Ascending aorta (tissue), 2 donors: ENCODE results near the gene MFAP4. TPM values are rescaled to one million over a fixed set of nuclear protein-coding genes. Genes with fewer than 3 reads are reported as not detected.

Source experiments
- DNase-seq, 2 donors: peaks; one replicate each; pipeline ENCODE4 v3.0.0-alpha.2; 2019; ENCODE audit warnings: low spot score in 2 of 2
- H3K27ac ChIP-seq, 2 donors: fragments of 200-600 bp; sonication (generic); one replicate each; pipeline ENCODE4 v1.5.1; 2016 to 2017; ENCODE audit warnings: mild to moderate bottlenecking in 1 of 2
- H3K27me3 ChIP-seq: fragments of 200-600 bp; sonication (generic); one replicate; pipeline ENCODE4 v1.5.1; 2017
- H3K36me3 ChIP-seq, 2 donors: fragments of 200-600 bp; sonication (generic); one replicate each; pipeline ENCODE4 v1.5.1; 2016
- H3K4me1 ChIP-seq, 2 donors: fragments of 200-600 bp; sonication (generic); one replicate each; pipeline ENCODE4 v1.5.1; 2016 to 2017; ENCODE audit warnings: mild to moderate bottlenecking in 1 of 2
- H3K4me3 ChIP-seq, 2 donors: fragments of 200-600 bp; sonication (generic); one replicate each; pipeline ENCODE4 v1.5.1; 2016 to 2017; ENCODE audit warnings: mild to moderate bottlenecking in 1 of 2
- H3K9me3 ChIP-seq, 2 donors: fragments of 200-600 bp; sonication (generic); one replicate each; pipeline ENCODE4 v1.5.1; 2016
- intact Hi-C: fragments of 100-400 bp; cut with DNase I; formaldehyde crosslinking; loops from one replicate; pipeline ENCODE4 v1.15.1; 2023
- total RNA-seq: library from RNA; depleted of rRNA; stranded (reverse); fragments of >200 nt; gene quantifications from one replicate; pipeline ENCODE4 v1.1.0, GENCODE V29; 2016
- TF ChIP-seq, protein P1 (sequence below), 3 experiments: fragments of 200-600 bp in 2 of 3; fragments of 450-650 bp in 1 of 3; sonication (generic) in 2 of 3; IDR thresholded peaks; one replicate each; pipeline ENCODE4 v1.5.1; 2016 to 2019; ENCODE audit warnings: antibody characterized with exemption in 3 of 3, mild to moderate bottlenecking in 1 of 3, moderate library complexity in 1 of 3

The MFAP4 gene
- total RNA-seq, 1 donor from 2014 or later = 280 TPM

DNA sequence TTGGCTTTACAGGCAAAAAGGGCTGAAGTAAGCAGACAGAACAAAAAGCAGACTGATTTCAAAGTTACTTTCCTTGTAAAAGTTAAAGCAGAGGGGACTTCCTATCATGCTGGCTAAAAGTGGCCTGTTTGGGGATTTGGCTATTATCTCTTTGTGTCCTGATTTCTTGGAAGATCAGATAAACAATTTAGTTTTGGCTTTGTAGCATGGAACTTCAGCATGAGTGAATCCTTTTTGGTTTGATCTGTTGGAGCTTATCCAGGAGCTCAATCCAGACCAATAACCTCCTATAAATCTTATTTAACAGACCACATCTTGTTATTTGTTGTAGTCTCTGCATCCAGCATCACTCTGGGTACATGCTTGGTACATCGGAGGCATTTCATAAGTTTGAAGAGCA is 15.2 kb upstream of the MFAP4 start:
- TF ChIP-seq, protein P1, sequence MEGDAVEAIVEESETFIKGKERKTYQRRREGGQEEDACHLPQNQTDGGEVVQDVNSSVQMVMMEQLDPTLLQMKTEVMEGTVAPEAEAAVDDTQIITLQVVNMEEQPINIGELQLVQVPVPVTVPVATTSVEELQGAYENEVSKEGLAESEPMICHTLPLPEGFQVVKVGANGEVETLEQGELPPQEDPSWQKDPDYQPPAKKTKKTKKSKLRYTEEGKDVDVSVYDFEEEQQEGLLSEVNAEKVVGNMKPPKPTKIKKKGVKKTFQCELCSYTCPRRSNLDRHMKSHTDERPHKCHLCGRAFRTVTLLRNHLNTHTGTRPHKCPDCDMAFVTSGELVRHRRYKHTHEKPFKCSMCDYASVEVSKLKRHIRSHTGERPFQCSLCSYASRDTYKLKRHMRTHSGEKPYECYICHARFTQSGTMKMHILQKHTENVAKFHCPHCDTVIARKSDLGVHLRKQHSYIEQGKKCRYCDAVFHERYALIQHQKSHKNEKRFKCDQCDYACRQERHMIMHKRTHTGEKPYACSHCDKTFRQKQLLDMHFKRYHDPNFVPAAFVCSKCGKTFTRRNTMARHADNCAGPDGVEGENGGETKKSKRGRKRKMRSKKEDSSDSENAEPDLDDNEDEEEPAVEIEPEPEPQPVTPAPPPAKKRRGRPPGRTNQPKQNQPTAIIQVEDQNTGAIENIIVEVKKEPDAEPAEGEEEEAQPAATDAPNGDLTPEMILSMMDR (IDR thresholded peaks at IDR 0.05) = no peak
- Histone ChIP-seq H3K4me1 (peaks cover 8 to 19% of the 10 kb centered on the region in 2 donors), H3K9me3 (no peaks in the 10 kb centered on the region), H3K4me3 (no peak overlapping the region), H3K27ac (no peak overlapping the region), H3K36me3 (no peaks in the 10 kb centered on the region), H3K27me3 (no peaks in the 10 kb centered on the region)
- DNase-seq = no peak
- intact Hi-C loops = no loop called here

DNA sequence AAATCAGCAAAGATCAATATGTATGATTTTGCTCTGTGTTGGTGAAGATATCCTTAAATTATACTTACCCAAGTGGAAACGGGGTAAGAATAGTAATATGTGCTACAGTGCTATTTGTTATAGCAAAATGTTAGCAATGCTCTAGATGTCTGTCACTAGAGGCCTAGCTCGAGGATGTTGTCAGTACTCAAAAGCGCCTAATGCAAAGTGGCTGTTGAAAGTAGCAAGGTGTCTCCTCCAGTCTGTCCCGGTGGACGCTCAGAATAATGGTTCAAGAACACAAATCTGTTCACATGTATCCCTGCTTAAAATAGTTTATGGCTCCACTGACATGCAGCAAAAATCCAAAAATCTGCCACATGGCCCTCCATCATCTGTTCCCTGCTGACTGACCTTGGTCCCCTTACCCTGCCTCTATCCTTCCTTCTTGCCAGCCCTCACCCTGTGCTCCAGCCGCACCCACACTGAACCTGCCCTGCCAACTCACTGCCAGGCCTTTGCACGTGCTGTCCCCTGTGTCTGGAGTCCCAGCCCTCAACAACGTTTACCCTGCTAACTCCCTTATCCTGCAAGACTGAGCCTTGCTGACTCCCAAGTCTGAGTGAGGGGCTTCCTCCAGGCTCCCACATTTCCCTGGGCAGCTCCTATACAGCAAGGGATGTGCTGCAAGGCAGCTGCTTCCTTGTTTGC is 14.5 kb upstream of the MFAP4 start:
- no peak overlapping the region for H3K27ac ChIP-seq
- no peaks in the 10 kb centered on the region for H3K9me3 ChIP-seq
- H3K36me3 ChIP-seq = no peaks in the 10 kb centered on the region
- no peak for DNase-seq
- no peaks in the 10 kb centered on the region for H3K27me3 ChIP-seq
- peaks cover 8 to 23% of the 10 kb centered on the region in 2 donors for H3K4me1 ChIP-seq
- TF ChIP-seq, protein P1 (IDR thresholded peaks at IDR 0.05) = no peak
- H3K4me3 ChIP-seq = no peak overlapping the region
- intact Hi-C loops = no loop called here

DNA sequence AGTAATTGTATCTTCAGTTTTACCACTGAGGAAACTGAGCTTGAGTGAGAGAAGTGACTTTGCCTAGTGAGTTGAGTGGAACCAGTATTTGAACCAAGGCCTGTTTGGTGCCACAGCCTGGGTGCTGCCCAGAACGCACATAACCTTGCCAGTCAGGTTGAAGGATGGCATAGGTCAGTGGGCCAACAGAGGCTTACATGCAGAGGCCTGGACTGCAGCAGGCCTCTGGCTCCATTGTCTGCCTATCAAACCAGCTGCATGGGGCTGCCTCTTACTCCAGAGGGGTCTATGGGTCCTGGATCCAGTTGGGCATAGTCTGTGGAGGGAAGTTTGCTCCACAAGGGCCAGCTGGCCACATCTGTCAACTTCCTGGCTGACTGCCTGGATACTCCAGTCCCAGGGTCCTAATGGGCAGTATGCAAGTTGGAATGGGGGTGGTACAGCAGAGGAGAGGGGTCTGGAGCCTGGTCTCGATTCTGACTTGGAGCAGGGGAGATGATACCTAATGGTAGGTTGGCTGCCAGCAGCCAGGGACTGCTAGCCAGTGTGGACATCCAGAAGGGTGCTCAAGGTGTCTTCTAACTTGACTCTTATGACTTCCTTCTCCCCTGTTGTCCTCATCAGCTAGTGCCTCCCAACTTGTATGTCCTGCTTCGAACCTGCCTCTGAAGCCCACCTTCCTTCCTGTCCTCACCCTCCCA is 12.9 kb upstream of the MFAP4 start:
- Histone ChIP-seq H3K4me3 (no peak overlapping the region), H3K27me3 (no peaks in the 10 kb centered on the region), H3K9me3 (no peaks in the 10 kb centered on the region), H3K27ac (no peak overlapping the region), H3K36me3 (no peaks in the 10 kb centered on the region), H3K4me1 (peaks cover 8 to 23% of the 10 kb centered on the region in 2 donors)
- no peak for DNase-seq
- intact Hi-C loops = no loop called here
- TF ChIP-seq, protein P1 (IDR thresholded peaks at IDR 0.05) = no peak

DNA sequence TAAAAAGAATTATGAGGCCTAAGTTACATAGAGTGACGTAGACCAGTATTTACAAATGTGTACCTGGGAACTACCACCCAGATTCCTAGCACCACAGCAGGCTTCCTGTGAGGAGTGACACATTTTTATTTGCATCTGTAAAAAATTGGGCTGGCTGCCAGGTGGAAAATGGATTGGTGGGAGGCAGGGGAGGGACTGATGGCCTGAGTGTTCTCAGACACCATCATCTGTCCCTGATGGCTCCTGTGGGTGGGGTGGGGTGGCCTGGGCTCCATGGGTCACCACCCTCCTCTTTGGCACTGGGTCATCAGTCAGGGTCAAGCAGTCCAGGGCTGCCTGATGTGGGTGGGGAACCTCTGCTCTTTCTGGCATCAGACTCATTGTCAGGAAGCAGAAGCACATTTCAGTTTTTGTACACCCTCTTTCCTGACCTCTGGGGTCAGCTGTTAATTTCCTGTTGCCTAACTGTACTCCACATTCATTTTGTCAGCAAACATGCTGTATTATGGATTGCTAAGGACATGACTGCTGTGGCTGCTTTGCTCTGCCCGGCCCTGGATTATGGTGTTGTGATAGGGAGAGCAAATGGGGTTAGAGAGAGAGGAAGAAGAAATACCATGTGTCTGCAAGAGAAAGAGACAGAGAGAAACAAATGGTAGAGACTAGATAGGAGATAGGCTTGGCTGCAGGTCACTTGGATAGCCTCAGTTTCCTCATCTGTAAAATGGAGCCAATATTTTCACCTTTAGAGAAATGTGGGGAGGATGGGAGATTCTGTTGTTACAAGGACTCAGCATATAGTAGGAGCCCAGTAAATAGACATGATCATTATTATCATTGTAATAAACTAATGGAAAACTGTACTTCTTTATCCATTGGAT is 11.6 kb upstream of the MFAP4 start:
- TF ChIP-seq, protein P1 (IDR thresholded peaks at IDR 0.05) = no peak
- intact Hi-C loops = loop anchor here (1.0 kb wide), 1 partner anchor 20 kb away; the partner anchor contains the start of gene MAPK7

DNA sequence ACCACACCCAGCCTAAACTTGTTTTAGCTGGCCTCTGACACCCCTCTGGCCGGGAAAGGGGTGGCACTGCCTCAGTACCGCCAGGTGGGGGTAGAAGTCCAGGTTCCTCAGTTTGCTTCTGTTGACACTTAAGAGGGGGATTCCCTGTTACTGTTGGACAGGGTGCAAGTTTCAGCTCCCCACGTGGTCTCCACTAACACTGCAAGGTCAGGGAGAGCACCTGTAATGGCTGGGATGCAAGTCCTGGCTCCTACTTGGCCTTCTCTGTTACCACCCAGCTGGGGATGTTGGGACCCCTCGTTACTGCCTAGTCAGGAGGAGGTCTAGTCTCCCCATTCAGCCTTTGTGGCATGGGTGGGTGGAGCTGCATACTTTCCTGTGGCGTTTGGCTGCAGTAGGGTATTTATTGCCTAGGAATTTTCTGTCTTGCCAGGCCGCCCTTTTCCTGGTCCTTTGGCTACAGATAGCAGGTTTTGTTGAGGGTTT is 10.6 kb upstream of the MFAP4 start:
- Histone ChIP-seq H3K27me3 (no peaks in the 10 kb centered on the region), H3K27ac (peak overlapping the region; percentile 86 to 88), H3K9me3 (no peaks in the 10 kb centered on the region), H3K4me3 (no peak overlapping the region), H3K4me1 (peaks cover 8 to 26% of the 10 kb centered on the region in 2 donors), H3K36me3 (no peaks in the 10 kb centered on the region)
- intact Hi-C loops = loop anchor here (1.0 kb wide), 1 partner anchor 19 kb away; the partner anchor contains the start of gene MAPK7
- TF ChIP-seq, protein P1 (IDR thresholded peaks at IDR 0.05) = no peak
- DNase-seq = no peak

More for the DNA sequence above, 11.6 kb upstream of the MFAP4 start:
- Histone ChIP-seq H3K4me3 (no peak overlapping the region), H3K36me3 (no peaks in the 10 kb centered on the region), H3K27ac (peak overlapping the region; percentile 86 to 88), H3K9me3 (no peaks in the 10 kb centered on the region), H3K4me1 (peaks cover 8 to 23% of the 10 kb centered on the region in 2 donors), H3K27me3 (no peaks in the 10 kb centered on the region)
- DNase-seq = peak in 1 of 2 donors; percentile 81
